Skin of body (tissue), 2 donors: ENCODE measurements around the gene MGAT5. TPM values are rescaled to one million over a fixed set of nuclear protein-coding genes. Genes with fewer than 3 reads are reported as not detected.

Source experiments
- DNase-seq: peaks from one replicate; lab custom pipeline; 2025; lab: John Stamatoyannopoulos, UW
- total RNA-seq: library from RNA; depleted of rRNA; stranded (reverse); fragments of >200 nt; gene quantifications from one replicate; pipeline ENCODE4 v1.2.3, GENCODE V29; 2014

Gene MGAT5
- total RNA-seq, 1 donor from 2014 or later = 34.1 TPM

- DNase-seq = no peak
Observed at GRCh38 chr2:134231301-134231964, 22.4 kb upstream of the MGAT5 start.

- DNase-seq = no peak
Observed at GRCh38 chr2:134231965-134232340, 21.9 kb upstream of the MGAT5 start.

- no peak for DNase-seq
Observed at GRCh38 chr2:134232461-134232860, 21.4 kb upstream of the MGAT5 start.

DNA sequence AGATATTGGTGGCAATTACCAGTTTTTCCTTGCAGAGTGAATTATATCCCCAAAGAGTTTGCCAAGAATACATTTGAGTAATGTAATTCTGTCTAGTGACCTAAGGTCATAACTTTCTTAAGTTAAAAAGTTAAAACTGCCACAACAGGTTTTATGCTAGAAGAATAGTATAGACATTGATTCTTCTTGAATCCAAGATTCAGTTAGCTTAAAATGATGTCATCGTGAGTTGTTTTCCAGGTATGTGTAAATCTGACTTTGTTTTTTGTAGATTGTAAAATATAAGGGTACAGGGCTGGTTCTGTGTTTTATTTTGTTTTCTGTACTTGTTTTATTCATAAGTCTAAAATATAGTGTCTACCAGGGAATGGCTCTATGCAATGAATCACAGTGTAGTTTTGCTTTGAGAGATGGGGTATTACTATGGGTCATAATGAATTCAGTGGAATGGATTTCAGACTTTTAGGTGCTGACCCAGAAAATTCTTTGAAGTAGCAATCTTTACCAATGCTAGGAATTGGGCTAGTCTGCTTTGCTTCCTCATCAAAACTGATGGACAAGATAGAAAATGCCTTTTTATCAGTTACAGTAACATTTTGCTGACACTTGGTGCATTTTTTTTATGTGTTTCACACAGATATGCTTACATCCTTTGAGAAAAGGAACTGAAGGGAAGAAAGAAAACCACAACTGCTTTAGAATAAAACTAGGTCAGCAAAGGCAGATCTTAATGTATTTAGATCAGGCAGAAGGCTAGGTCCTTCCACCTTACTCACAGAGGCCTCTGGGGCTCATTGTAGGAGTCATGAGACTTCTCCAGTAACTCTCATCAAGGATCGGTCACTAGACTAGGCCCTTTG lies 20.8 kb upstream of the MGAT5 start:
- DNase-seq = no peak

- no peak for DNase-seq
Observed at GRCh38 chr2:134233728-134234136, 20.1 kb upstream of the MGAT5 start.

DNA sequence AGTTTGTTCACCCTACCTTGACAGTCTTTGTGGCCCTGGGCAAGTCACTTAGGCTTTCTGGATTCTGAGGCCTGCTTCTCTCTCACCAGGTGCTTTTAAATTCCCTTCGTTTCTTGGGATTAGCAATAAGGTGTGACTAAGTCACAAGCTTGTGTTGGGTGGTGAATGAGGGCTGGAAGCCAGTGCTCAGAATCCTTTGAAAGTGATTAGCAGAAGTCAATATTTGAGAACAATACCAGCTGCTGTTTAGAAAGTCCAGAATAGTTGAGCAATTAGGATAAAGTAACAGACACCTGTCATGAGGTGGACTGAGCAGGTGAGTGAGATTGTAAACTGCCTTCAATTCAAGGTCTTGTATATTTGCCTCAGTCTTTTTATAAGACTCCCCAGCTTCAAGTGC lies 19.3 kb upstream of the MGAT5 start:
- DNase-seq = no peak

DNA sequence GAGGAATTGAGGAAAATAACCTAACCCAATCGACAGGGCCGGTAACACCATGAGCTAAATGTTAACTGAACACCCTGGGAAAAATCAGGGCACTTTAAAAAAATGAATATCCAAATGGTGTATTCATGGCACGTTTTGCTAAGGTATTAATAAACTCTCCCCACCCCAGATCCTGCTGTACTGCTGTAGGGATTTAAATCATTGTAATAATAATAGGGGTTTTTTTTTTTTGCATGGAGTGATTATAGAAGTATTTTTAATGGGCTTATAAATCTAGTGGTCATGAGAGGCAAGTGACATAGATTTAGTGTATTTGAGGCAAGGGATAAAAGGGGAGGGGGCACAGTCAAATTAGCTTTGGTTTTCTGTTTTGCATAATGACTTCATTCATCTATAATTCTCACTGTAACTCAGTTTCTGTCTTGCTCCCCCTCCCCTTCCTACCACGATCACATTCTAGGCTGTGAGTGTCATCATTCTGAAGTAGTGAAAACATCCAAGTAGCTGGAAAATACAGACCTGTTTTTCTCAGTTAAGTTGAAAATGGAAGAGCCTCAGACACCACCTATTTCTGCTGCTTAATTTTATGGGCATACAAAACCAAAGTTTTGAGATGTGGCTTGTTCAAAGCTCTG lies 18.2 kb upstream of the MGAT5 start:
- no peak for DNase-seq

- no peak for DNase-seq
Observed at GRCh38 chr2:134238371-134238770, 15.5 kb upstream of the MGAT5 start.

GRCh38 chr2:134240061-134240460 lies 13.8 kb upstream of the MGAT5 start:
- DNase-seq = no peak

DNA sequence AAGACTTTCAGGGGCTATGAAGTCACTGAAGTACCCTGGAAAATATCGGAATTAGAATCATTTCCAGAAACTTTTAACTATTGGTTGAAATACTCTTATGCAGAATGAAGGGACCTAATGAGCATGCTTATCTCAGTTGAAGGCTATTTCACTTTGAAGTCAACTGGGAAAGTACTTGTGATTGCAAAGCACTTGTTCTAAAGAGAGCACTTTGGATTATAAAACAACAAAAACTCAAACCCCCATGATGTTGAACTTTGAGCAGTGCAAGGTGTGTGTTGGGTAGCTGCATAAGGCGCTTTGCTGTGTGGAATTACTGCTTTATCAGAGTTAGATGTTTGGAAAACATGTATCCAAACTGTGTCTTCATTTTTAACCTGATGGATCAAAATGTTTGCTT lies 12.0 kb upstream of the MGAT5 start:
- no peak for DNase-seq

GRCh38 chr2:134243244-134243643 lies 10.6 kb upstream of the MGAT5 start:
- DNase-seq = no peak

DNA sequence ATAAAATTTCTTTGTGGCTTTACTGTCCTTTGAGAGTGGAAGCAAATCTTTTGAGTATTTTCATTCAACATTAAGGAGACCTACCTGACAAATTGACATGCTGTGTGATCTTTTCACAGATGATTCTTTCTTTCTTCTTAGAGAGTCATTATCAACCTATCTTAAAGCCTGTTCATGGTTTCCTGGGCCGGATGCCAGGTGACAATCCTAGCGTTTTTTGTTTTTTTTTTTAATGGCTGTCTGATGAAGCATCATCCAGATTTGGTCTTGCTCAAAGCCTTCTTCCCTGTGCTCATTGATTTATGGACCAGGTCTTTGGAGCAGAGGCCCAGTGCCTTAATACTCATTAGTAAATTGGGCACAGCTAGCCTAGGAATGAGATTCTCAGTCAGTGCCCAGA lies 9.8 kb upstream of the MGAT5 start:
- DNase-seq = no peak

GRCh38 chr2:134244587-134244986 lies 9.3 kb upstream of the MGAT5 start:
- DNase-seq = no peak

GRCh38 chr2:134245340-134245984 lies 8.4 kb upstream of the MGAT5 start:
- peak; percentile 13 for DNase-seq

- no peak for DNase-seq
Observed at GRCh38 chr2:134246154-134246874, 7.6 kb upstream of the MGAT5 start.

GRCh38 chr2:134247679-134248078 lies 6.2 kb upstream of the MGAT5 start:
- DNase-seq = no peak

- no peak for DNase-seq
Observed at GRCh38 chr2:134248913-134249312, 5.0 kb upstream of the MGAT5 start.

GRCh38 chr2:134249755-134250154 lies 4.1 kb upstream of the MGAT5 start:
- no peak for DNase-seq

DNA sequence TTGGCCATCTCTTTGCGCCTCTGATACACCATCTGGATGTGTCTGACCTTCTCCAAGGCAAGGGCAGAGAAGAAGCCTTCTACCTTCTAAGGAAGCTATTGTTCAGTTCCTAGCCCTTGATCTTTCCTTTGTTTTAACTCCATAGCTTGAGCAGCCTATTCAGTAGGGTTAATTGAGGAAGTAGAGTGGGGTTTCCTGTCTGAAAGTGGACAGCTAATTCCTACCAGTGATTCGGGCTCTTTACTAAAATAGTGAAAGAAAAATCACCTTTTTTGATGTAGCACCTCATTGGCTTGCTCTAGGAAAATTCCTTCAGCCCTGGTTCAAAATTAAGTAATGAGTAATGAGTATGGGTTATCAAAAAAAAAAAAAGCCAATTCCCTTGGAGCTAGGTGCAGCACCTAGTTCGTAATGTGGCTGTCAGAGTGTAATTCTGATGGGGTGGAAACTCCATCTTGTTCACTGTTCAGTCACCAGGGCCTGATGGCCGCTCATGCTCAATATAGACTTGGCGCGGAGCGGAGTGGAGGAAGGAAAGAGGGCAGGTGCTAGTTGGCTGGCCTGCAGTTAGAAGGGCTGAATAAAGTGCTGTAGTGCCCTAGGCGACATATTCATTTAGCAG lies 2.9 kb upstream of the MGAT5 start:
- no peak for DNase-seq

DNA sequence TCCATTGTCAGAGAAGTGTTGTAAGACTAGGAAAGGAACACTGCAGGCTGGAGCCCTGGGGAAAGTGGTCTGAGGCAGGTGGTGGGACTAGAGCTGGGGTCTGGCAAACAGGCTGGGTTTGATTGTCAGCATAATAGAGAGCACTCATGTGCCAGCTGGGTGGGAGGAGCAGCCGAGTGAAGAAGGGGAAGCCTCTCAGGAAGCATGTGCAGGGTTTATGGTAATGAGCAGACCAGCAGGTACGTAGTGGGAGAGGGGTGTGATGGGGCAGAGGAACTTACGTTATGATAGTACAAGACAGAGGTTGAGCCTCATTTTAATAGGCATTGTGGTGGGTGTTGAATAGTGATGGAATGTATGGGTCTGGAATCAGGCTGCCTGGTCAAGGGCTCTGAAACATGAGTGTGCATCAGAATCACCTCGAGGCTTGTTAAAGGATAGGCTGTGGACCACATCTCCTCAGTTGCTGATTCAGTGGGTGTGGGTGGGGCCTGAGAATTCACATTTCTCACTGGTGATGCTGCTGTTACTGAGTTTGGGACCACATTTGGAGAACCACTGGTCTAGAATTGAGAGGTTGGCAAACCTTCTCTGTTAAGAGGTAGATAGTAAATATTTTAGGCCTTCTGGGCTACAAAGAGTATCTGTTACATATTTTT lies 1.7 kb upstream of the MGAT5 start:
- no peak for DNase-seq
